ENCODE results near the gene CUEDC1. TPM values are rescaled to one million over a fixed set of nuclear protein-coding genes. Genes with fewer than 3 reads are reported as not detected.

The CUEDC1 gene
- total and polyA plus RNA-seq, 2 of the 13 experiments (the other 11 are each of a cell fraction or from before 2014, with no cell fraction given) = 7.4 to 12.9 TPM

- TF ChIP-seq ZNF7 (CRISPR knock-in tag; IDR thresholded peaks at IDR 0.05) = peak; percentile 77; the same call in 1 of the 2 replicates
- TF ChIP-seq AHDC1 (CRISPR knock-in tag; IDR thresholded peaks at IDR 0.05; ENCODE audit: borderline replicate concordance) = peak; percentile 75; the same call in 1 of the 2 replicates
- peak; percentile 81; the same call in 1 of the 2 replicates for TF ChIP-seq ARID4A (CRISPR knock-in tag; IDR thresholded peaks at IDR 0.05; ENCODE audit: borderline replicate concordance)
- peak; percentile 68; the same call in 1 of the 2 replicates for TF ChIP-seq ZNF292 (CRISPR knock-in tag; IDR thresholded peaks at IDR 0.05; ENCODE audit: borderline replicate concordance, low read depth)
- peak; percentile 94 for TF ChIP-seq MAX (IDR thresholded peaks at IDR 0.05)
- TF ChIP-seq GABPA (IDR thresholded peaks at IDR 0.05; ENCODE audit: low read depth, low read length) = no peak
- TF ChIP-seq GABPA (CRISPR knock-in tag; IDR thresholded peaks at IDR 0.05; ENCODE audit: low read depth) = peak; percentile 39; the same call in 1 of the 2 replicates
- no peak for TF ChIP-seq SP2 (CRISPR knock-in tag; IDR thresholded peaks at IDR 0.05)
- TF ChIP-seq KLF6 (CRISPR knock-in tag; IDR thresholded peaks at IDR 0.05) = 0 out of 2 replicates have a peak, but pooled peaks have one; percentile 48
- TF ChIP-seq RXRA (CRISPR knock-in tag; IDR thresholded peaks at IDR 0.05) = peak; percentile 89; the same call in 1 of the 2 replicates
- peak; percentile 75 for TF ChIP-seq ARID3A (IDR thresholded peaks at IDR 0.05; ENCODE audit: low read depth, low read length)
- peak; percentile 78; the same call in 1 of the 2 replicates for TF ChIP-seq ZNF383 (CRISPR knock-in tag; IDR thresholded peaks at IDR 0.05; ENCODE audit: borderline replicate concordance)
- TF ChIP-seq ZNF563 (CRISPR knock-in tag; IDR thresholded peaks at IDR 0.05) = no peak
- TF ChIP-seq PHF21A (CRISPR knock-in tag; IDR thresholded peaks at IDR 0.05) = peak; percentile 81
- no peak for TF ChIP-seq ZKSCAN5 (CRISPR knock-in tag; IDR thresholded peaks at IDR 0.05)
- 0 out of 2 replicates have a peak, but pooled peaks have one; percentile 53 for TF ChIP-seq HINFP (CRISPR knock-in tag; IDR thresholded peaks at IDR 0.05; ENCODE audit: low read depth)
- peak; percentile 74 for TF ChIP-seq RARA (CRISPR knock-in tag; IDR thresholded peaks at IDR 0.05)
These were observed 116.8 kb downstream of the CUEDC1 start (continued) for GRCh38 chr17:57838453-57838852.

Measured in HepG2 (cell line).